Natural killer cell (primary cell): ENCODE results near the gene FN3KRP. TPM values are rescaled to one million over a fixed set of nuclear protein-coding genes. Genes with fewer than 3 reads are reported as not detected.

Source experiments
- ATAC-seq, 3 donors: fragments of 150-1000 bp in 2 of 3; fragments of 200-7000 bp in 1 of 3; cut with Tn5 transposase; 1 replicate in 1 of 3; 2 replicates in 2 of 3; pipeline ENCODE4 v1.10.0; 2021; ENCODE audit warnings: mild to moderate bottlenecking in 2 of 3, moderate library complexity in 2 of 3
- DNase-seq, 2 donors: peaks; one replicate each; pipeline versions ENCODE4 v3.0.0 to v3.0.0-alpha.2; 2013 to 2021; ENCODE audit warnings: mixed read lengths in 1 of 2
- H3K27ac ChIP-seq: one replicate; pipeline ENCODE4 v1.5.1; 2013; ENCODE audit warnings: mild to moderate bottlenecking, low read length
- H3K27me3 ChIP-seq: one replicate; pipeline ENCODE4 v1.6.1; 2013; ENCODE audit warnings: low read length; ENCODE audit not compliant: control insufficient read depth, insufficient read depth
- H3K36me3 ChIP-seq: one replicate; pipeline ENCODE4 v1.6.1; 2013; ENCODE audit warnings: low read length; ENCODE audit not compliant: control insufficient read depth, insufficient read depth
- H3K4me1 ChIP-seq: one replicate; pipeline ENCODE4 v1.6.1; 2013; ENCODE audit warnings: low read length; ENCODE audit not compliant: control insufficient read depth, insufficient read depth
- H3K4me3 ChIP-seq: one replicate; pipeline ENCODE4 v1.5.1; 2013; ENCODE audit warnings: low read length
- H3K9me3 ChIP-seq: one replicate; pipeline ENCODE4 v1.6.1; 2013; ENCODE audit warnings: low read length; ENCODE audit not compliant: control insufficient read depth, insufficient read depth
- H3K27ac Mint-ChIP-seq, 2 donors: one replicate each; pipeline ENCODE4 v1.8.0; 2022; ENCODE audit warnings: mild to moderate bottlenecking in 2 of 2, mixed read lengths in 2 of 2, moderate library complexity in 1 of 2
- H3K27me3 Mint-ChIP-seq, 2 donors: one replicate each; pipeline ENCODE4 v1.8.0; 2022; ENCODE audit warnings: low read depth in 2 of 2, mixed read lengths in 2 of 2
- H3K36me3 Mint-ChIP-seq: one replicate; pipeline ENCODE4 v1.8.0; 2022; ENCODE audit warnings: mixed read lengths
- H3K4me1 Mint-ChIP-seq, 2 donors: one replicate each; pipeline ENCODE4 v1.8.0; 2022; ENCODE audit warnings: mixed read lengths in 2 of 2
- H3K4me3 Mint-ChIP-seq: one replicate; pipeline ENCODE4 v1.8.0; 2022; ENCODE audit warnings: mild to moderate bottlenecking, moderate library complexity, mixed read lengths
- H3K9me3 Mint-ChIP-seq, 2 donors: one replicate each; pipeline ENCODE4 v1.8.0; 2022; ENCODE audit warnings: mixed read lengths in 2 of 2
- WGBS: methylation state at CpG from one replicate; pipeline ENCODE4 v1.1.7; 2013; ENCODE audit warnings: missing lambda C conversion rate; ENCODE audit not compliant: insufficient coverage; 5-methylcytosine and 5-hydroxymethylcytosine counted together
- intact Hi-C: fragments of 100-400 bp; cut with micrococcal nuclease; formaldehyde crosslinking; loops from one replicate; pipeline ENCODE4 v1.14.2; 2022
- total RNA-seq, 4 donors: library from RNA; stranded (reverse); fragments of 120-200 nt in 1 of 4; gene quantifications; one replicate each; pipeline versions ENCODE4 v1.2.3 to v1.2.4, GENCODE V29; 2013 to 2022
- TF ChIP-seq, protein P1 (sequence below): fragments of 200-600 bp; IDR thresholded peaks from one replicate; pipeline ENCODE4 v1.8.0; 2022; ENCODE audit warnings: antibody characterized with exemption

FN3KRP gene
- total RNA-seq, 3 donors from 2014 or later (not counting 1 experiment from before 2014, with no cell fraction given): 29.4 to 42.3 (median 32.0) TPM

DNA sequence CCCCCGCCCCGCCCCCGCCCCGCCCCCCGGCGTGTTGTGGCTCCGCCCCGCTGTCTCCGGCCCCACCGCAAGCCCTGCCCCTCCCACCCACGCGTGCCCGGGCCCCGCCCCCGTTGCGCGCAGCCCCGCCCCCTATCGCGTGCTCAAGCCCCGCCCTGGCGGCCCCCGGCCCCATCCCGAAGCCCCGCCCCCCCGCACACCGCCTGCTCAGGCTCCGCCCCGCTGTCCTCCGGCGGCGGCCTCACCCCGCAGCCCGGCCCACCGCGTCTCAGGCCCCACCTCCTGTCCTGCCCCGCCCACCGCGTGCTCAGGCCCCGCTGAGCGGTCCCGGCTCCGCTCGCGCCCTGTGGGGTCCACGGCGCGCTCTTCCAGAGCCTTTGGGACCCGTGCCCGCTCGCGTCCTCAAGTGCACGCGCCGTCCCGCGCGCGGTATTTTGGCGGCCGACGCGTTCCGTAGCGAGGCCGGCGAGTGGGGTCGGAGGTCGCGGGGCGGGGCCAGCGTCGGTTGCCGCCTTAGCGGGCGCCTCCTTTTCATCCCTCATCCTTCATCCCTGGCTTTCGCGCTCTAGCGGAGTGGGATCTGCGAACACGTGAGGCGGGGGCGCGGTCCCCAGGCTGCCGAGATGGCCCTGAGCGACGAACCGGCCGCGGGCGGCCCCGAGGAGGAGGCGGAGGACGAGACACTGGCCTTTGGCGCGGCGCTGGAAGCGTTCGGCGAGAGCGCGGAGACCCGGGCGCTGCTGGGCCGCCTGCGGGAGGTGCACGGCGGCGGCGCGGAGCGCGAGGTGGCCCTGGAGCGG is 35.3 kb downstream of the FN3KRP start, which contains the start of gene TBCD:
TSS of gene TBCD (plus strand) at position 495 of the 800 bp plus-strand sequence. CDS start at position 624, 129 bp downstream.
- Histone ChIP-seq H3K36me3 (peaks cover 2% of the 10 kb centered on the region), H3K4me1 (peaks cover 19% of the 10 kb centered on the region), H3K4me3 (peak within 1 kb of the TSS; percentile 71), H3K9me3 (no peaks in the 10 kb centered on the region), H3K27me3 (no peaks in the 10 kb centered on the region), H3K27ac (no peak within 1 kb of the TSS)
- TF ChIP-seq, protein P1, sequence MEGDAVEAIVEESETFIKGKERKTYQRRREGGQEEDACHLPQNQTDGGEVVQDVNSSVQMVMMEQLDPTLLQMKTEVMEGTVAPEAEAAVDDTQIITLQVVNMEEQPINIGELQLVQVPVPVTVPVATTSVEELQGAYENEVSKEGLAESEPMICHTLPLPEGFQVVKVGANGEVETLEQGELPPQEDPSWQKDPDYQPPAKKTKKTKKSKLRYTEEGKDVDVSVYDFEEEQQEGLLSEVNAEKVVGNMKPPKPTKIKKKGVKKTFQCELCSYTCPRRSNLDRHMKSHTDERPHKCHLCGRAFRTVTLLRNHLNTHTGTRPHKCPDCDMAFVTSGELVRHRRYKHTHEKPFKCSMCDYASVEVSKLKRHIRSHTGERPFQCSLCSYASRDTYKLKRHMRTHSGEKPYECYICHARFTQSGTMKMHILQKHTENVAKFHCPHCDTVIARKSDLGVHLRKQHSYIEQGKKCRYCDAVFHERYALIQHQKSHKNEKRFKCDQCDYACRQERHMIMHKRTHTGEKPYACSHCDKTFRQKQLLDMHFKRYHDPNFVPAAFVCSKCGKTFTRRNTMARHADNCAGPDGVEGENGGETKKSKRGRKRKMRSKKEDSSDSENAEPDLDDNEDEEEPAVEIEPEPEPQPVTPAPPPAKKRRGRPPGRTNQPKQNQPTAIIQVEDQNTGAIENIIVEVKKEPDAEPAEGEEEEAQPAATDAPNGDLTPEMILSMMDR: no peak
- H3K27ac Mint-ChIP-seq: peak within 1 kb of the TSS in 1 of 2 donors; percentile 51
- peak; percentile 78 to 89 (median 82) for ATAC-seq
- under 1% methylated on average over 95 of the region's 114 CpGs for WGBS
- no peaks in the 10 kb centered on the region for H3K27me3 Mint-ChIP-seq
- peak; percentile 80 to 94 for DNase-seq
- no peaks in the 10 kb centered on the region for H3K36me3 Mint-ChIP-seq
- H3K9me3 Mint-ChIP-seq: no peaks in the 10 kb centered on the region
- intact Hi-C loops: no loop called here
- H3K4me3 Mint-ChIP-seq: peak within 1 kb of the TSS; percentile 87
- H3K4me1 Mint-ChIP-seq: peaks cover 0 to 23% of the 10 kb centered on the region in 2 donors

DNA sequence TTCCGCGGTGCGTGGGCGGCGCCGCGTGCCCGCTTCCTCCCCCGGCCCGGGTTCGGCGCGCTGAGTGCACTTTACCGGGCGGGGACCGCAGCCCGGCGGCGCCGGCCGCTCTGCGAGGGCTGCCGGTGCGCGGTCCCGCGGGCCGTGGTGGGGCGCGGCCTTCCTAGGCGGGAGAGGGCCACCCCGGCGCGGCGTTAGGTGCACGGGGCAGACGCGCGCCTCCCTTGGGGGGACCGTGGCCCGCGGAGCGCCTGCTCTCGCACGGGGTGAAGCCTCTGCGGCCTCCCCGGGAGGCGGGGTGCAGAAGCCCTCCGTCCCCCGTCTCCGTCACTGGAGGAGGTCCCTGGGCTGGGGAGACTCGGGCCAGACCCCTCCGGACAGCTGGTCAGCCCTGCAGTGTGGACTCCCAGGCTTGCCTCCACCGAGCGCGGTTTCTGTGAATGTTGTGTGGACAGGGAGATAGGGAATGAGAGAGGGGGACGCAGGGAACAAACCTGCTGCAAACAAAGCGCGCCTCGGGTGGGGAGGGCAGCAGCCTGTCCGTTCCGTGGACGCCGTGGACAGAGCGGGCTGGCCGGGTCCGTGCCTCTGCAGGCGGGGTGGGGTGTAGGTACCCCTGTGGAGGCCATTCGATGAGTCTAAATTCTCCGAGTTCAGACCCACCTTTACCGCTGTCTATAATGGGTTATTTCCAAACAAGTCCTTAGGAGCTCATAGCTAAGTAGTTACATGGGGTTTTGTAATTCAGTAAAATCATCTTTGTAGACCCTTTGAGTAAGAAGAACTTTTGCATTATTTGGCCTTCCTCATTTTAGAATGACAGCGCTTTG is 36.1 kb downstream of the FN3KRP start:
- Mint-ChIP-seq H3K36me3 (no peaks in the 10 kb centered on the region), H3K4me1 (peaks cover 0 to 23% of the 10 kb centered on the region in 2 donors), H3K9me3 (no peaks in the 10 kb centered on the region), H3K27me3 (no peaks in the 10 kb centered on the region), H3K4me3 (peak overlapping the region; percentile 82), H3K27ac (peak overlapping the region in 1 of 2 donors; percentile 51)
- Histone ChIP-seq H3K9me3 (no peaks in the 10 kb centered on the region), H3K27me3 (no peaks in the 10 kb centered on the region), H3K4me3 (peak overlapping the region; percentile 71), H3K4me1 (peaks cover 19% of the 10 kb centered on the region), H3K27ac (no peak overlapping the region), H3K36me3 (peaks cover 2% of the 10 kb centered on the region)
- TF ChIP-seq, protein P1: no peak
- DNase-seq: no peak
- intact Hi-C loops: no loop called here
- ATAC-seq: peak; percentile 4 to 33 (median 13)
- WGBS: 3% methylated on average over 72 of the region's 72 CpGs

DNA sequence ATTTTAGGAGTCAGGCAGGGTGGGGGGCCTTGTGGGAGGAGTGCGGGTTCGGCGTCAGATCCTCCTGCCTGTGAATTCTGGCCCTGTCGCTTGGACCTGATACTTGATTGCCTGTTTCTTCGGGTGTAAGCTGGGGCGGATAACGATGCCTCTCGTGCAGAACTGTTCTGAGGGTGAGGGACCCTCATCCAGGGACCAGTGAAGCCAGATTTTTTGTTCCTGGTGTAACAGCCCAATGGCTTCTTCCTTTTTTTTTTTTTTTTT is 36.6 kb downstream of the FN3KRP start:
- Histone ChIP-seq H3K4me1 (peaks cover 19% of the 10 kb centered on the region), H3K4me3 (no peak overlapping the region), H3K36me3 (peaks cover 2% of the 10 kb centered on the region), H3K27ac (no peak overlapping the region), H3K9me3 (no peaks in the 10 kb centered on the region), H3K27me3 (no peaks in the 10 kb centered on the region)
- DNase-seq (no peak), ATAC-seq (no peak)
- TF ChIP-seq, protein P1: no peak
- intact Hi-C loops: no loop called here
- H3K27ac Mint-ChIP-seq: no peak overlapping the region
- peaks cover 0 to 23% of the 10 kb centered on the region in 2 donors for H3K4me1 Mint-ChIP-seq
- no peaks in the 10 kb centered on the region for H3K36me3 Mint-ChIP-seq
- H3K27me3 Mint-ChIP-seq: no peaks in the 10 kb centered on the region
- WGBS: 78% methylated on average over 8 of the region's 8 CpGs
- H3K9me3 Mint-ChIP-seq: no peaks in the 10 kb centered on the region
- peak overlapping the region; percentile 82 for H3K4me3 Mint-ChIP-seq
